NT2/D1 (cell line): ENCODE data around the gene UBE2J2.

ENCODE experiments used
- DNase-seq: peaks from one replicate; pipeline ENCODE4 v3.0.0-alpha.2; 2011; ENCODE audit warnings: low read depth, low spot score
- H3K27me3 ChIP-seq: 2 replicates; pipeline ENCODE4 v1.6.0; 2011; ENCODE audit warnings: mild to moderate bottlenecking; ENCODE audit not compliant: insufficient read length, insufficient read depth
- H3K36me3 ChIP-seq: 2 replicates; pipeline ENCODE4 v1.6.1; 2011; ENCODE audit warnings: mild to moderate bottlenecking, low read length, mixed read lengths; ENCODE audit not compliant: insufficient read depth, insufficient read length
- H3K4me1 ChIP-seq: 2 replicates; pipeline ENCODE4 v1.5.1; 2011; ENCODE audit not compliant: insufficient read depth, insufficient read length
- H3K4me3 ChIP-seq: 2 replicates; pipeline ENCODE4 v1.5.1; 2011; ENCODE audit warnings: low read depth; ENCODE audit not compliant: insufficient read length
- H3K9ac ChIP-seq: 2 replicates; pipeline ENCODE4 v1.6.0; 2011; ENCODE audit warnings: low read depth; ENCODE audit not compliant: insufficient read length
- H3K9me3 ChIP-seq: 2 replicates; pipeline ENCODE4 v1.5.1; 2011; ENCODE audit warnings: mild to moderate bottlenecking, low read length; ENCODE audit not compliant: insufficient read depth
- SUZ12 ChIP-seq: IDR thresholded peaks from 2 replicates; pipeline ENCODE4 v1.6.1; 2011; ENCODE audit not compliant: insufficient read length, insufficient read depth; ENCODE audit errors: extremely low read depth
- YY1 ChIP-seq: IDR thresholded peaks from 2 replicates; pipeline ENCODE4 v1.6.1; 2011; ENCODE audit not compliant: insufficient read length, insufficient read depth
- ZNF274 ChIP-seq: IDR thresholded peaks from 2 replicates; pipeline ENCODE4 v1.6.1; 2011; ENCODE audit warnings: mild to moderate bottlenecking, low read depth, low read length

The UBE2J2 gene

GRCh38 chr1:1243266-1243660, 30.4 kb downstream of the UBE2J2 start:
- no peak for DNase-seq
- Histone ChIP-seq H3K9ac (no peak overlapping the region), H3K4me1 (peaks cover 8% of the 10 kb centered on the region)

GRCh38 chr1:1242461-1243265, 31.0 kb downstream of the UBE2J2 start:
- Histone ChIP-seq H3K27me3 (peaks cover 5% of the 10 kb centered on the region), H3K9ac (no peak overlapping the region), H3K4me1 (peaks cover 11% of the 10 kb centered on the region), H3K36me3 (peaks cover 2% of the 10 kb centered on the region), H3K9me3 (no peaks in the 10 kb centered on the region), H3K4me3 (no peak overlapping the region)
- TF ChIP-seq SUZ12, result no peak
- no peak for TF ChIP-seq YY1
- TF ChIP-seq ZNF274, result no peak
- no peak for DNase-seq

More at GRCh38 chr1:1243266-1243660, 30.4 kb downstream of the UBE2J2 start:
- H3K36me3 ChIP-seq, result peaks cover 2% of the 10 kb centered on the region
- H3K4me3 ChIP-seq, result no peak overlapping the region
- peaks cover 6% of the 10 kb centered on the region for H3K27me3 ChIP-seq
- H3K9me3 ChIP-seq, result no peaks in the 10 kb centered on the region
- TF ChIP-seq SUZ12 (no peak), ZNF274 (no peak), YY1 (no peak)

GRCh38 chr1:1241588-1242219, 31.9 kb downstream of the UBE2J2 start:
- TF ChIP-seq ZNF274, result no peak
- TF ChIP-seq SUZ12, result no peak
- TF ChIP-seq YY1, result no peak
- Histone ChIP-seq H3K4me3 (no peak overlapping the region), H3K9ac (no peak overlapping the region), H3K27me3 (no peaks in the 10 kb centered on the region), H3K4me1 (peaks cover 8% of the 10 kb centered on the region), H3K9me3 (no peaks in the 10 kb centered on the region), H3K36me3 (peaks cover 2% of the 10 kb centered on the region)
- no peak for DNase-seq

GRCh38 chr1:1240822-1241587, 32.6 kb downstream of the UBE2J2 start:
- Histone ChIP-seq H3K9ac (no peak overlapping the region), H3K4me1 (peaks cover 8% of the 10 kb centered on the region), H3K9me3 (no peaks in the 10 kb centered on the region), H3K4me3 (no peak overlapping the region), H3K36me3 (peaks cover 2% of the 10 kb centered on the region), H3K27me3 (no peaks in the 10 kb centered on the region)
- no peak for DNase-seq
- TF ChIP-seq SUZ12, result no peak
- TF ChIP-seq YY1, result no peak
- TF ChIP-seq ZNF274, result no peak

GRCh38 chr1:1240348-1240732, 33.3 kb downstream of the UBE2J2 start:
- Histone ChIP-seq H3K36me3 (peaks cover 7% of the 10 kb centered on the region), H3K9ac (no peak overlapping the region), H3K27me3 (no peaks in the 10 kb centered on the region), H3K9me3 (no peaks in the 10 kb centered on the region), H3K4me3 (no peak overlapping the region), H3K4me1 (peaks cover 8% of the 10 kb centered on the region)
- no peak for DNase-seq
- TF ChIP-seq YY1, result no peak
- no peak for TF ChIP-seq SUZ12
- TF ChIP-seq ZNF274, result no peak

GRCh38 chr1:1239614-1240347, 33.9 kb downstream of the UBE2J2 start:
- H3K36me3 ChIP-seq, result peaks cover 13% of the 10 kb centered on the region
- peaks cover 8% of the 10 kb centered on the region for H3K4me1 ChIP-seq
- H3K27me3 ChIP-seq, result no peaks in the 10 kb centered on the region
- peak overlapping the region; percentile 3 for H3K9ac ChIP-seq
- H3K4me3 ChIP-seq, result no peak overlapping the region
- no peaks in the 10 kb centered on the region for H3K9me3 ChIP-seq
- TF ChIP-seq YY1 (no peak), SUZ12 (no peak), ZNF274 (no peak)
- no peak for DNase-seq
